MV-4-11 (cell line): ENCODE results near the gene MORC3.
A peak's percentile ranks its signal among the peaks of the same experiment; 100 is the strongest.
"Not testable (repeated sequence)": the region's sequence is repeated elsewhere in the genome, so short reads cannot be mapped to it uniquely, and the experiment has no call there.

ENCODE experiments used
- DNase-seq: peaks from one replicate; lab custom pipeline; 2025; lab: John Stamatoyannopoulos, UW

MORC3 gene

DNA sequence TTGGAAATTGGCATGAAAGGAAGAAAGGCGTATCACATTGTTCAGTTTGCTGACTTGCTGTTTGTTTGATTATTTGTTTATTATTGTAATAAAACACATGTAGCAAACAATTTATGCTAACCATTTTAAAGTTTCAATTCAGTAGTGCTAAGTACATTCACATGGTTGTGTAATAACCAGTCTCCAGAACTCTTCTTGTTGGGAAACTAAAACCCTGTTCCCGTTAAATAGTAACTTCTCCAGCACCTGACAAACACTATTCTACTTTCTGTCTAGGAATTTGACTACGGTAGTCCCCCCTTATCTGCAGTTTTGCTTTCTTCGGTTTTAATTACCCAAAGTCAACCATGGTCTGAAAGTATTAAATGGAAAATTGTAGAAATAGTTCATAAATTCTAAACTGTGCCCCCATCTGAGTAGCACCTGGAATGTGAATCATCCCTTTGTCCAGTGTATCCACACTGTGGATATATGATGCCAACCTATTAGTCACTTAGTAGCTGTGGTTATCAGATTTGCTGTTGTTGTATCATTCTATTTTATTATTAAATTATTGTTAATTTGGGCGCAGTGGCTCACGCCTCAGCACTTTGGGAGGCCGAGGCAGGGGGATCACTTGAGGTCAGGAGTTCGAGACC lies 5.5 kb downstream of the MORC3 start:
- DNase-seq: no peak

DNA sequence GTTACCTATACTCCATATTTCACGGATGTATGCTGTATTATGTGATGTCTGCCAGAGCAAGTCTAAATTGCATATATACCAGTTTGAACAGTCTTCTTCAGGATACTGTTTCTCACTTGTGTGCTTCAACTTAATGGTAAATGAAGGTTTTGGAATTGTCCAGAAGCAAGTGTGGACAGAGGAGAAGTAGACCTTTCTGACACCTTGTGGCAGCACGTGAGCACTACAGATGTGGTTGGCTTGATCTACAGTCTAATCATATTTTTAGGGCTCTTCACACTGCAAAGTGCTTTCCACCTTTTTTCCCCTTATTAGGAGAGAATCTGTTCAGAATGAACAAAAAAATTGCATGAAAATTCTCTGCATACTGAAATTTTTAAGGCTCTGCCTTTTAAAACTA lies 10.9 kb downstream of the MORC3 start:
- peak; percentile 53 for DNase-seq

DNA sequence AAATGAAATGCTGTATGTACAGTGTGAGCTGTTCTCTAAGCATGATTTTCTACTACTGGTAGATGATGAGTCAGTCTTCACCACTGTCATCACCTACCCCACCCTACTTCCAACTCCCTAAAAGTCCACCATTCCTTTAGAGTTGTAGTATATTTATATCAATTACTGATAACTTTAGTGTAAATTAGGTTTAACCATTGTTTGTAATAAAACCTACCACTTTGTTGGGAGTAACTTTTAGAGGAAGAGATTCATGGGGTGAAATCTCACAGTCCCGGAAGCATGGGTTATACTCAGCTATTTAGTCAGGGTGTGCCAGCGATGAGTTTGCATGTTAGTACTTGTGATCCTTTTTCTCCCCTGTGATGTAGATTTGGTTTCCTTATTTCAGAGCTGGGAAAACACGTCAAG lies 17.1 kb downstream of the MORC3 start:
- no peak for DNase-seq

DNA sequence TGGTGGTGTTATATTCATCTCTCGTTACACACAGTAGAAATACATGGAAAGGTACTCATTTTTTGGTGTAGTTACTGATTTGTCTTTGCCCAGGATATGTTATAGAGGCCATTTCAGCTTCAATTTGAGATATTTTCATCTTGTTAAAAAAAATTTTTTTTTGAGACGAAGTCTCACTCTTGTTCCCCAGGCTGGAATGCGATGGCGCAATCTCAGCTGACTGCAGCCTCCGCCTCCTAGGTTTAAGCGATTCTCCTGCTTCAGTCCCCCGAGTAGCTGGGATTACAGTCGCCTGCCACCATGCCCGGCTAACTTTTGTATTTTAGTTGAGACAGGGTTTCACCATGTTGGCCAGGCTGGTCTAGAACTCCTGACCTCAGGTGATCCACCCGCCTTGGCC lies 19.0 kb downstream of the MORC3 start:
- no peak for DNase-seq

DNA sequence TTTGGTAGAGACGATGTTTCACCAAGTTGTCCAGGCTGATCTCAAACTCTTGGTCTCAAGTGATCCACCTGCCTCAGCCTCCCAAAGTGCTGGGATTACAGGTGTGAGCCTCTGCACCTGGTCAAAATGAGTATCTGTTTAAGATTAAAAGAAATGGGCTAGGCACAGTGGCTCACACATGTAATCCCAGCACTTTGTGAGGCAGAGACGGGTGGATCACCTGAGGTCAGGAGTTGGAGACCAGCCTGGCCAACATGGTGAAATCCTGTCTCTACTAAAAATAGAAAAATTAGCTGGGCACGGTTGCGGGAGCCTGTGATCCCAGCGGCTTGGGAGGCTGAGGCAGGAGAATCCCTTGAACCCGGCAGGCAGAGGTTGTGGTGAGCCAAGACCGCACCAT lies 22.6 kb downstream of the MORC3 start:
- not testable (repeated sequence) for DNase-seq

DNA sequence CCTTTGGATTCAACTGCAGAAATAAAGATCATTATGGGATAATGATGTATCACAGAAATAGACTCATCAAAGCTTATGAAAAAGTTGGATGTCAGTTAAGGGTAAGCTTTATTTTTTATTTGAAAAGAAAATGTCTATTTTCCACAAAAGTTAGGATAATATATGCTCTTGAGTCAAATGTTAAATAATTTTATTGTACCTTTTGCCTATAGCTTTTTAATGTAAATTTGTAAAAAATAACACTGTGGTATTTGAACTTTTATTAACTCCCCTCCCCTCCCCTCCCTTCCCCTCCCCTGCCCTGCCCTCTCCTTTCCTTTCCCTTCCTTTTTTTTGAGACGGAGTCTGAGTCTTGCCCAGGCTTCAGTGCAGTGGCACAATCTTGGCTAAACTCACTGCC lies 24.9 kb downstream of the MORC3 start:
- DNase-seq: no peak

DNA sequence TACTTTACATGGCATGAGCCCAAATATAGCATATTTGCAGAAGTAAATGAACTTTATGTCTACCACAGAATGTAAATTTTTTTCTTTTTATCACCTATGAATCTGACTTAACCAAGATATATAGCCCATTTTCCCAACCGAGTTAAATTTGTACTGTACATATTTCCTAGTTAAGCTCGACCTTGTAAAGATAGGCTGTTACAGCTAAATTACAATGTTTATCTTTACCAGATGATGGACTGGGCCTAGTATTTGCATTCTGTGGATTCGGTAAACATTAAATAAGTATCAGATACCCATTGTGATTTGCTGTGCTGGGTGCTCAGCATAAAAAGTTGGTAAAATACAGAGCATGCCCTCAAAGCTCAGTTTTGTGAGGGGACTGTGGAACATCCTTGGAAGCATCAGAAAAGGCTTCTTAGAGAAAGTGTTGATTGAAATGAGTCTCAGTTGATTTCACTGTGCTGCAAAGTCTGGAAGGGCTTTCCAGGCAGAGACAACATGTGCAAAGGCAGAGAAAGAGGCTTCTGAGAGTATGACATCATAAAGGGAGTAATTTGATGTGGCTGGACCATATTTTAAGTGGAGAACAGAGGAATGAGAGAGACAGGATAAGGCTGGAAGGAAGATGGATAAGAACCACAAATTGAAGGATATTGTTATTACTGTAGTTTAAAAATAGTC lies 27.4 kb downstream of the MORC3 start:
- no peak for DNase-seq

DNA sequence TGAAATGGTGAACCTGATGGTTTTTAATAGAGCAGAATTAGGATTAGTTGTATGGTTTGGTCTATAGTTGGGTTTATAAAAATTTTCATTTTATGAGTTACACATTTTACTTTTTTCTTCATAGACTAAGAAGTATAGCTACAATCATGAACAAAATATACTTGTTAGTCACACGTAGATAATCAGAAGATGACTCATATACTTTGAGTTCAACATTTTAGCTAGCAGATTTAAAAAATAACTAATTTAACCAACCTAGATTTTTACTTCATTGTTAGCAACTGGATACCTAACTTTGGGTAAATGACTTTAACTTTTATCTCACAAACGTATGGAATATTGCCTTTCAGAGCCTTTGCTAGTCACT lies 27.9 kb downstream of the MORC3 start:
- DNase-seq: no peak

DNA sequence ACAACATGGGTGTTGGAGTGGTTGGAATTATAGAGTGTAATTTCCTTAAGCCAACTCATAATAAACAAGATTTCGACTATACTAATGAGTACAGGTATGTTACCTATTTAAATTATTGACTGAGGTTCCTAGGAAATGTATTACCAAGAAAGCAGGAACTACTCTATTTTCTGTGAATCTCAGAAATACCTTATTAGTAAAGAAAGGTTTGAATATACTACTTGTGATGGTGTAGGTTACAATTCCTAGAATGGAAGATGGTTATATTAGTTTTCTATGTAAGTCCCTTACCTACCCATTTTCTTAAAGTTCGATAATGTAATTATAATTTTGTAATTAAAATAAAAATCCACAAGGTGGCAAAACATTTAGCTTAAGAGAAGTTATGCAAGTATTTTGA lies 29.3 kb downstream of the MORC3 start:
- DNase-seq: no peak

DNA sequence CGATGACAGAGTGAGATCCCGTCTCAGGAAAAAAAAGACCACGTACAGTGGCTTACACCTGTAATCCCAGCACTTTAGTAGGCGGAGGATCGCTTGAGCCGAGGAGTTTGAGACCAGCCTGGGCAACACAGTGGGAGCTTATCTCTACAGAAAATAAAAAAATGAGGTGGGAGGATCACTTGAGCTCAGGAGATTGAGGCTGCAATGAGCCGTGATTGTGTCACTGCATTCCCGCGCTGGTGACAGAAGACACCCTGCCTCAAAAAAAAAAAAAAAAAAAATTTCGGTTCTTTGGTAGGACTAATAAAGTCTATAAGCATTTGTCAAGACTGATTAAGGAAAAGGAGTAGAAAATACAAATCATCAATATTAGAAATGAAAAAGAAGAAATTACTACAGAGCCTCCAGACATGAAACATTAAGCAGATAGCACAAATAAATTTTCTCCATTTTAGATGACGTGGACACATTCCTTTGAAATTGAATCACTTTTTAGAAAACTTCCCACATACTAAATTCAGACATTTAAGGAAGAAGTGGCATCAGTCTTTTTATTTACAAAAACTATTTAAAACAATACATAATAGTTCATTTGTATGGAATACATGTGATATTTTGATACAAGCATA lies 30.4 kb downstream of the MORC3 start:
- no peak for DNase-seq

DNA sequence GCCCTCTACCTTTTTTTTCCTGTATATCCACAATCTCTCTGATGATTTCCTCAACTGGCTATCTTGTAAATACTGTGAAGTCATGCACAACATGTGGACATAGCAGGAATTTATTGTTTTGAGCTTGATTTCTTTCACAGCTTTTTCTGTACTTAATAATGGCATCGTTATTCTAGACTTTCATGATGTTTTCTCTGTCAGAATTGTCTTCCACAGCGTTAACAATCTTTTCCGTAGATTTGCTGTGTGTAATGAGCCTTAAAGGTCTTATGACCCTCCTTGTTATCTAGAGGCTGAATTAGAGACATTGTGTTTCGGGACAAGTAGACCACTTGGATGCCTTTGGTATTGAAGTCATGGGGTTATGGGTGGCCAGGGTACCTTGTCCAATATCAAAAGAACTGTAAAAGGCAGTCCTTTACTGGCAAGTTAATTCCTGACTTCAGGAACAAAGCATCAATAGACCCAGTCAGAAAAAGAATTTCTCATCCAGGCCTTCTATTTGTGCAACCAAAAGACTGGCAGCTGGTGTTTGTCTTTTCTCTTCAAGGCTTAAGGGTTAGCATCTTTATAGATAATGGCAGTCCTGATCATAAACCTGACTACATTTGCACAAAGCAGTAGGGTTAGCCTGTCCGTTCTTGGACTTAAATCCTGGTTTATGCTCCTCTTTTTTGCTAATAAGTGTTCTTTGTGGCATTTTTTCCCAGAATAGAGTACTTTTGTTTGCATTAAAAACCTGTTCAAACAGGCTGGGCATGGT lies 35.1 kb downstream of the MORC3 start:
- DNase-seq: no peak

DNA sequence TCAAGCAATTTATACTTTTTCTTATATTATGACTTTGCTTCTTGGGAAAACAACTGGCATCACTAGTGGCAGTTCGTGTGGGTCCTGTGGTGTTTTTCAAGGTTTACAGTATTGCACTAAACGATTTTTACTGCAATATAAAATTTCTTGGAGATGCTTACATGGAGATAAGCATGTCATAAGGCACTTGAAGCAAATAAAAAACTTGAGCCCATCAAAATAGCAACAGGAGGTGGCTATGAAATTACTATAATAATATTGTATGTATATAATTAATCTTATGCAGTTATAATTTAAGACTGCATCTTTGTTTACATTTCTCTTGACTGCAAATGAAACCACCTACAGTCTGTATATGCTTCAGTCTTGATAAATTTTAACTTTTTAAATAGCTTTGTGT lies 35.9 kb downstream of the MORC3 start:
- no peak for DNase-seq

DNA sequence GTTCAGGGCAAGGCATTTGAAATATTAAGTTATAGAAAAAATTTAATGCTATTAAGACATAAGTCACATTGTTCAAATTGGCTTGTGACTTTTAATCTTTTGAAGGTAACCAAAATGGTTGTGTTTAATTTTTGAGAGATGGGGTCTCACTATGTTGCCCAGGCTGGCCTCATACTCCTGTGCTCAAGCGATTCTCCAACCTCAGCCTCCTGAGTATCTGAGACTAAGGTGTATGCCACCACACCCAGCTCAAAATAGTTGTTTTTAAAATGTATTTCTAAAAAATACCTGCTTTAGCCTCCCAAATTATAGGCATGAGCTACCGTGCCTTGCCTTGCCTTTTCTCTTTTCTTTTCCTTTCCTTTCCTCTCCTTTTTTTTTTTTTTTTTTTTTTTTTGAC lies 39.2 kb downstream of the MORC3 start:
- no peak for DNase-seq

DNA sequence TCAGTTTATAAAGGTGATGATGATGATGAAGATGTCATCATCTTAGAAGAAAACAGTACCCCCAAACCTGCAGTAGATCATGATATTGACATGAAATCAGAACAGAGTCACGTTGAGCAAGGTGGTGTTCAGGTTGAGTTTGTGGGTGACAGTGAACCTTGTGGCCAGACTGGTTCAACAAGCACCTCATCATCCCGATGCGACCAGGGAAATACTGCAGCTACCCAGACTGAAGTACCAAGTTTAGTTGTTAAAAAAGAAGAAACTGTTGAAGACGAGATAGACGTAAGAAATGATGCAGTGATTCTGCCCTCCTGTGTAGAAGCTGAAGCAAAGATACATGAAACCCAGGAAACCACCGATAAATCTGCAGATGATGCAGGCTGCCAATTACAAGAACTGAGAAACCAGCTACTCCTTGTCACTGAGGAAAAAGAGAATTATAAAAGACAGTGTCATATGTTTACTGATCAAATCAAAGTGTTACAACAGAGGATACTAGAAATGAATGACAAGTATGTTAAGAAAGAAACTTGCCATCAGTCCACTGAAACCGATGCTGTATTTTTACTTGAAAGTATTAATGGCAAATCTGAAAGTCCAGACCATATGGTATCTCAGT lies 49.2 kb downstream of the MORC3 start:
- no peak for DNase-seq

DNA sequence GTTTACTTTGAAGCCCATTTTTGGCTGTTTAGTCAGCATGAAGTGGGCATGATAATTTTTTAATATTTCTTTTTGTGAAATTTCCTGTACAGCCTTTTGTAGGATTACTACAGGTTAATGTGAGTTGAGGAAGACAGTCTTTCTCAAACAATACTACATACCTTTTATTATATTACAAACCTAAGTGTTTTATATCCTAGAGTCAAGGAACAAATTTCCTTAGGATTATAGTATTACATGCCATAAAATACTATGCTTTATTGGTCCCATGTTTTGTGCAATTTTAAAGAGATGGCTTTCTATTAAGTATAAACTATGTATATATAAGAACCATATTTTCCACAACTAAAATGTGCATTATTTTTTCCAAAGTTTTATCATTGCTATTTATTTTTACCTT lies 56.0 kb downstream of the MORC3 start:
- DNase-seq: no peak

DNA sequence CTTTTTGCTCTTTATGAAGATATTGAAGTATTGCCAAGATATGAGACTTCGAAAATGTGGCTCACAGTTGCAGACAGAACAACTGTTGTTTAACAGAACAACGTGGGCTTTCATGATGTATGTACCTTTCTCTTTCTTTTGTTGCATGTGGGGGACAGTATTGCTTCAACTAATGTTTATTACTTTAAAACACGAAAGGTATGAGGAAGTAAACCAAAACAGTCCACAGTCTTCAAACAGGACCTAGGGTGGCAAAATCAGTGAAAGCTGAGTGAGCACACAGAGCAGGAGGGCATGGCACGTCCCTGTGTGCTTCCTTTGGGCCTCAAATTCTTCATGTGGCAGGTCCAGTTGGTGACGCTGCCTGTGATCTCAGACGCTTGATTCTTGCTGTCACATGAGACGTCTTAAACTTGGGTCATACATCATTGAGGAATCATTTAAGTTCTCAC lies 57.4 kb downstream of the MORC3 start:
- no peak for DNase-seq

DNA sequence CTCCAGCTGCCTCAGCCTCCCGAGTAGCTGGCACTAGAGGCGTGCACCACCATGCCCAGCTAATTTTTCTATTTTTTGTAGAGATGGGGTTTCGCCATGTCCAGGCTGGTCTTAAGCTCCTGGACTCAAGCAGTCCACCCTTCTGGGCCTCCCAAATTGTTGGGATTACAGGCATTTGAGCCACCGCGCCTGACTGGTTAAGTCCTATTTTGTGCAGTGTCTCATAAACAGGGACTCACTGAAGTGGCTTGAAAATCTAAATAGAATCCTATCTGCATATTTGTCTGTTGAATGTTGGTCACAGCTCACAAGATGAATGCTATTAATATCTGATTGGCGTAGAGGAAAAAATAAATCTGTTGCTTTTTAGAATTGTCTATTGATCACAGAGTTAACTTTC lies 59.3 kb downstream of the MORC3 start:
- DNase-seq: no peak

DNA sequence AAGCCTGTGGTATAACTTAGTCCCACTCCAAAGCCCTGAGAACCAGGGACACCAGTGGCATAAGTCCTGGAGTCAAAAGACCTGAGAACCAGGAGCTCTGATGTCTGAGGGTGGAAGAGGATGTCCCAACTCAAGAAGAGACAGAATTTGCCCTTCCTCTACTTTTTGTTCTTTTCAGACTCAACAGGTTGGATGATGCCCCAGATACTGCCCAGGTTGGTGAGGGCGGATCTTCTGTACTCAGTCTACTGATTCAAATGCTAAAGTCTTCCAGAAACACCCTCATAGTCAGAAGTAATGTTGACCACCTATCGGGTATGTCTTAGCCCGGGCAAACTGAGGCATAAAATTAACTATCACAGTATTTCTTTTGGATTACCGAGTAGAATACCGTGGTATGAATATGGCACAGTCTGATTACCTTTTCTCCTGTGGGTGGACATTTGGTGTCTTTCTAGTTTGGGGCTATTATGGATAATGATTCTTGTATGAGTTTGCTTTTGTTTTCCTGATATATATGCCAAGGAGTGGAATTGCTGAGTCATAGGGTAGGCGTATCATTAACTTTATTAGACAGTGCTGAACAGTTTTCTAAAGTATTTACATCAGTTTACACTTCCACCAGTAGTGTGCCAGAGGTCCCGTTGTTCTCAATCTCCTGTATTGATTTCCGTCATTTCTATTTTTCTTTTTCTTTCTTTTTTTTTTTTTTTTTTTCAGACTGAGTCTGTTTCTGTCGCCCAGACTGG lies 62.0 kb downstream of the MORC3 start:
- DNase-seq: no peak

DNA sequence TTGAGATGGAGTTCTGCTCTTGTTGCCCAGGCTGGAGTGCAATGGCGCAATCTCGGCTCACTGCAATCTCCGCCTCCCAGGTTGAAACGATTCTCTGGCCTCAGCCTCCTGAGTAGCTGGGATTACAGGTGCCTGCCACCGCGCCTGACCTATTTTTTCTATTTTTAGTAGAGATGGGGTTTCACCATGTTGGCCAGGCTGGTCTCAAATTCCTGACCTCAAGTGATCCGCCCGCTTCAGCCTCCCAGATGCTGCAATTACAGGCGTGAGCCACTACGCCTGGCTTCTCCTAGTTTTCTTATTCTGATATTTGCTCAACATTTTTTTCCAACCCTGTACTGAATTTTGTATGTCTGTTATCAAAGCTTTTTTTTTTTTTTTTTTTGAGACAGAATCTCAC lies 62.7 kb downstream of the MORC3 start:
- not testable (repeated sequence) for DNase-seq

DNA sequence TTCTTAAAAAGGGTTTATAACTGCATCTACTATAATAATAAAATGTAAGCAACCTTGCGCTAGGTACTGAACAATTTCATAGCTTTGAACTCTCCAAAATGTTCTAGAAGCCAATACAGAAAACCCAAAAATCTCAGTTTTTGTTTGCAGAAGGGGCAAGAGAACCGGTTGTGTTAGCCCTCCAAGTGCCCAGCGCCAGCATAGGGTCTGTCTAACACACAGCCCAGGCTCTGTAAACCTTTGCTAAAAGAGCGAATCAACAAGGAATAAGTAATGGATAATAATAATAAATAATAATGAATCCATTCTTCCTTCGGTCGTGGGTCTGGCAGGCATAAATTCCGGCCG lies 64.9 kb downstream of the MORC3 start:
- no peak for DNase-seq

DNA sequence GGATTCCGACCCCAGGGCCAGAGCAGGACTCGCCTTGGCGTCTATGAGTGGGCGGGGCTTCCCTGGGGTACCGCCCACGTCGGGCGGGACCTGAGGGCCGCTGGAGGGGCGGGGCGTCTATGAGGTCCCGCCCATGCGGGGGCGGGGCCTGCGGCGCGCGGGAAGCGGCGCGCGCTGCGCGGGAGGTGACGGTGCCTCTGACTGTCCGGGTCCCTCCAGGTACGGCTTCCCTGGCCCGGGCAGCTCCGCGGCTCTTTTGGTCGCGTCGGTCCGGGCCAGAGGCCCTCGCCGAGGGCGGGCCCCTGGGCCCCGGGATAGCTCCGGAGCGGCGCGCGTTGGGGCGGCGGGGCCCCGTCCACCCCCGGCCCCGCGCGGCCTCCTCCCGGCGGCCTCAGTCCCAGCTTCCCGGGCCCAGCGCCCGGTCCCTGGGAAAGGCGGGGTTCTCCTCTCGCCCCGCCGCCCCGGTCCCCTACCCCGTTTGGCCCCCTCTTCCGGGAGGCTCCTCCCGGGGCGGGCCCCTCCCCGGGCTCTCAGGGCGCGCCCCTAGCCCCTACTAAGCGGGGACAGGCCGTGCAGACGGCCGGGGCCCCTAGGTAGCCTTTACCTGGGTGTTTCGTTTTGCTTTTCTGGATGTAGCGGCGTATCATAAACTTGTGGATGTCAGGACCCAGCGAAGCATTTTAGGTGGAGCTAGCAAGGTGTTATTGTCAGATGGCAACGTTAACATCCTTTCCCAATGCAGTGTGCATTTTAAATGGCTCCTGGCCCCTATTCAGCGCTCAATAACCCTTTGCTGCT lies 65.4 kb downstream of the MORC3 start, which contains the start of gene CHAF1B:
Gene CHAF1B, plus strand, starts transcription at position 160 of the 798 bp plus-strand sequence. CDS start 745 bp downstream, outside the sequence.
- DNase-seq: peak; percentile 65
